Erythroblast (primary cell): ENCODE data around the gene CALR3.

Experiments
- GATA1 ChIP-seq: IDR thresholded peaks from 2 replicates; pipeline ENCODE4 v1.6.1; 2011; ENCODE audit warnings: low read depth, mild to moderate bottlenecking, control low read depth, low read length, moderate library complexity
- POLR2A ChIP-seq: IDR thresholded peaks from 2 replicates; pipeline ENCODE4 v1.6.1; 2011; ENCODE audit warnings: mild to moderate bottlenecking, low read length

- no peak for TF ChIP-seq POLR2A
- TF ChIP-seq GATA1 = no peak
Measured at GRCh38 chr19:16442386-16443276, 53.3 kb downstream of the CALR3 start.
